GM21526 (cell line): ENCODE measurements around the gene WNT3A.
A peak's percentile ranks its signal among the peaks of the same experiment; 100 is the strongest.

ENCODE experiments used
- ATAC-seq: cut with Tn5 transposase; IDR thresholded peaks from one replicate; pipeline ENCODE4 v1.9.1; 2021; ENCODE audit warnings: moderate library complexity; ENCODE audit not compliant: unreplicated experiment, low FRiP score

WNT3A gene

GRCh38 chr1:228081578-228082213 is 74.9 kb downstream of the WNT3A start:
- ATAC-seq = peak; percentile 13

GRCh38 chr1:228082214-228082917 is 75.6 kb downstream of the WNT3A start, which contains the start of gene ARF1:
TSS of gene ARF1 (plus strand) at chr1:228082708. CDS start at chr1:228097115, 14,407 bp downstream.
- peak; percentile 67 for ATAC-seq

GRCh38 chr1:228082918-228083870 is 76.4 kb downstream of the WNT3A start:
- ATAC-seq = peak; percentile 22

- ATAC-seq = no peak
These were observed 77.1 kb downstream of the WNT3A start for GRCh38 chr1:228083871-228084278.

GRCh38 chr1:228084325-228084724 is 77.5 kb downstream of the WNT3A start:
- ATAC-seq = no peak

- ATAC-seq = no peak
These were observed 78.0 kb downstream of the WNT3A start for GRCh38 chr1:228084797-228085196.

GRCh38 chr1:228085287-228085951 is 78.6 kb downstream of the WNT3A start:
- ATAC-seq = no peak

- ATAC-seq = no peak
These were observed 81.0 kb downstream of the WNT3A start for GRCh38 chr1:228087771-228088251.

- ATAC-seq = no peak
These were observed 82.0 kb downstream of the WNT3A start for GRCh38 chr1:228088586-228089498.

- no peak for ATAC-seq
These were observed 83.0 kb downstream of the WNT3A start for GRCh38 chr1:228089519-228090380.

GRCh38 chr1:228090613-228091081 is 83.8 kb downstream of the WNT3A start:
- no peak for ATAC-seq

GRCh38 chr1:228091084-228091483 is 84.3 kb downstream of the WNT3A start:
- ATAC-seq = no peak

- no peak for ATAC-seq
These were observed 85.7 kb downstream of the WNT3A start for GRCh38 chr1:228092342-228093049.

GRCh38 chr1:228093050-228093906 is 86.5 kb downstream of the WNT3A start:
- ATAC-seq = no peak

- no peak for ATAC-seq
These were observed 87.7 kb downstream of the WNT3A start for GRCh38 chr1:228094432-228095016.

GRCh38 chr1:228095161-228095560 is 88.4 kb downstream of the WNT3A start:
- no peak for ATAC-seq
